ENCODE results near the gene IL2RA. TPM values are rescaled to one million over a fixed set of nuclear protein-coding genes. Genes with fewer than 3 reads are reported as not detected.

IL2RA gene
- total RNA-seq, 1 experiment from 2014 or later = not detected

DNA sequence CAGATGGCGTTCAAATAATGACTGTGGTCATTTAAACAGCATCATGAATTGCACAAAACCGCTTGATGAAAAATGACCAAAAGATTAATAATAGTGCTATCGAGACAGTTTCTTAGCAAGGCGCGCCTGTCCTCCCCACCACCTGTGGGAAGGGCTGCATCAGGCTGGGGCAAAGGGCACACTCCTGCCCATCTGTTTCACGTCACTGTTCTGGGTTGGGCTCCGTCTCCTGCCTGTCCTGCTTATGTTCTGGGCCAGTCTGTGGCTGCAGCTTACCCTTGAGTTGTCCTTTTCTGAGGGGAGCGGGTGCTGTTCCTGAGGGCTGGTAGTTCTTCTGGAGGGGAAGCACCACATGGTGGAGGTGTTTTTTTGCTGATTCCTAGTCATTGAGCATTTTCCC, 40.0 kb upstream of the IL2RA start:
- BruUV-seq (replicated peaks) = no TSS peak
- H3K36me3 Mint-ChIP-seq (ENCODE audit: insufficient read depth, unreplicated experiment) = peaks cover 49% of the 10 kb centered on the region
- intact Hi-C loops (cut with micrococcal nuclease; ENCODE audit: unreplicated experiment) = no loop called here

DNA sequence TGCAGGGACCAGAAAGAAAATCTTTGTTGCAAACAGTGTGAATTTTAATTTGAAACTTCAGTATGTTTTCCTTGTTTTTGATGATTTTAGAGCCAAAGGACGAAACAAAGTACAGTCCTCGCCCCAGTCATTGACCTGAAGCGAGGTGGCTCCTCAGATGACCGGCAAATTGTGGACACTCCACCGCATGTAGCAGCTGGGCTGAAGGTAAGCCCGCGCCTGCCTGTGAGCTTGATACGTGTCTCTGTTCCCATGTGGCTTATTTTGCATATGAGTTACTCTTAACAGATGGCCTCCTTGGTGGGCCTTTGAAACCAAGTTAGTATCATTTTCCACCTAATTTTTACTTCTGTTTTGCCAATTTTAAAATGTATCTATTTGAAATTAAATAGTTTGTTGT, 39.0 kb upstream of the IL2RA start:
- DNase-seq = no peak
- Mint-ChIP-seq H3K4me3 (ENCODE audit: low read depth, unreplicated experiment) (no peak overlapping the region), H3K27me3 (ENCODE audit: unreplicated experiment) (no peaks in the 10 kb centered on the region), H3K9me3 (ENCODE audit: low read depth, unreplicated experiment) (no peaks in the 10 kb centered on the region), H3K36me3 (ENCODE audit: insufficient read depth, unreplicated experiment) (peaks cover 51% of the 10 kb centered on the region), H3K4me1 (ENCODE audit: low read depth, unreplicated experiment) (no peaks in the 10 kb centered on the region), H3K27ac (ENCODE audit: unreplicated experiment) (no peak overlapping the region)
- intact Hi-C loops (cut with micrococcal nuclease; ENCODE audit: unreplicated experiment) = no loop called here
- BruUV-seq (replicated peaks) = no TSS peak
- CTCF ChIA-PET = no interaction called here
- TF ChIP-seq, protein P1, sequence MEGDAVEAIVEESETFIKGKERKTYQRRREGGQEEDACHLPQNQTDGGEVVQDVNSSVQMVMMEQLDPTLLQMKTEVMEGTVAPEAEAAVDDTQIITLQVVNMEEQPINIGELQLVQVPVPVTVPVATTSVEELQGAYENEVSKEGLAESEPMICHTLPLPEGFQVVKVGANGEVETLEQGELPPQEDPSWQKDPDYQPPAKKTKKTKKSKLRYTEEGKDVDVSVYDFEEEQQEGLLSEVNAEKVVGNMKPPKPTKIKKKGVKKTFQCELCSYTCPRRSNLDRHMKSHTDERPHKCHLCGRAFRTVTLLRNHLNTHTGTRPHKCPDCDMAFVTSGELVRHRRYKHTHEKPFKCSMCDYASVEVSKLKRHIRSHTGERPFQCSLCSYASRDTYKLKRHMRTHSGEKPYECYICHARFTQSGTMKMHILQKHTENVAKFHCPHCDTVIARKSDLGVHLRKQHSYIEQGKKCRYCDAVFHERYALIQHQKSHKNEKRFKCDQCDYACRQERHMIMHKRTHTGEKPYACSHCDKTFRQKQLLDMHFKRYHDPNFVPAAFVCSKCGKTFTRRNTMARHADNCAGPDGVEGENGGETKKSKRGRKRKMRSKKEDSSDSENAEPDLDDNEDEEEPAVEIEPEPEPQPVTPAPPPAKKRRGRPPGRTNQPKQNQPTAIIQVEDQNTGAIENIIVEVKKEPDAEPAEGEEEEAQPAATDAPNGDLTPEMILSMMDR (IDR thresholded peaks at IDR 0.05; ENCODE audit: unreplicated experiment) = no peak

More for the DNA sequence above, 40.0 kb upstream of the IL2RA start:
- Mint-ChIP-seq H3K4me1 (ENCODE audit: low read depth, unreplicated experiment) (no peaks in the 10 kb centered on the region), H3K27me3 (ENCODE audit: unreplicated experiment) (no peaks in the 10 kb centered on the region), H3K27ac (ENCODE audit: unreplicated experiment) (no peak overlapping the region), H3K4me3 (ENCODE audit: low read depth, unreplicated experiment) (no peak overlapping the region), H3K9me3 (ENCODE audit: low read depth, unreplicated experiment) (no peaks in the 10 kb centered on the region)
- CTCF ChIA-PET = no interaction called here
- TF ChIP-seq, protein P1 (IDR thresholded peaks at IDR 0.05; ENCODE audit: unreplicated experiment) = no peak
- no peak for DNase-seq

DNA sequence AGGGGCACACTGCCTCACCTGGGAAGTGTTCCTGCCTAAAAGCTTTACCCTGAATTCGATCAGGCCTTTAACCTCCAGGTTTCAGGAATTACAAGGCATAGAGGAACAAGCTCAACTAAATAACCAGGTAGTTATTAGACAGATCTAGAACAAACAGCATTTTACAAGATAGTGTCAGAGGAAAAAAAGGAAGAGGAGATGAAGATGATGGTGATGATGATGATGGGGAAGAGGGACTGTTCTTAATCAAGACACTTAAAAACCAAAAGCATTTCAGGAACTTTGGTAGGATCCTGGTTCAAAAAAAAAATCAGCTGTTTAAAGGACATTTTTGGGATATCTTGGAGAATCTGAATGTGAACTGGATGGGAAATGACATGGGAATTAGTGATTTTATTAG, 38.2 kb upstream of the IL2RA start:
- TF ChIP-seq, protein P1 (IDR thresholded peaks at IDR 0.05; ENCODE audit: unreplicated experiment) = no peak
- Mint-ChIP-seq H3K36me3 (ENCODE audit: insufficient read depth, unreplicated experiment) (peaks cover 47% of the 10 kb centered on the region), H3K4me1 (ENCODE audit: low read depth, unreplicated experiment) (no peaks in the 10 kb centered on the region), H3K27me3 (ENCODE audit: unreplicated experiment) (no peaks in the 10 kb centered on the region), H3K4me3 (ENCODE audit: low read depth, unreplicated experiment) (no peak overlapping the region), H3K9me3 (ENCODE audit: low read depth, unreplicated experiment) (no peaks in the 10 kb centered on the region), H3K27ac (ENCODE audit: unreplicated experiment) (no peak overlapping the region)
- CTCF ChIA-PET = no interaction called here
- no peak for DNase-seq
- intact Hi-C loops (cut with micrococcal nuclease; ENCODE audit: unreplicated experiment) = no loop called here
- BruUV-seq (replicated peaks) = no TSS peak

DNA sequence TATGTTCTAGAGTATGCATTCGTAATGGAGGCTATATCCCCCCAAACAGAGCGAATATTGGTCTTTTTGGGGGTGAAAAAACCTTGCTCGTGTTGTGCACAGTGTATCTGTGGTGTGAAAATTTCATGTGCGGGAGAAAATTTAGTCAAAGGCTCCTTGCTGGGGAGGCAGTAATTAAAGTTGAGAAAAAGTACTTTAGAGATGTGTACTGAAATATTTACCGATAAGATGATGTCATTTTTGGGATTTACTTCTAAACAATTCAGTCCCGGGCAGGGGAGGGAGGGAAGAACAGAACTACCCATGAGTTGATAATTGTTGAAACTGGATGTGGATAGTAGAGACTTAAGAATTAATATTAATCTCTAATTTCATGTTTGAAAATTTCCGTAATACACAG, 36.0 kb upstream of the IL2RA start:
- Mint-ChIP-seq H3K4me1 (ENCODE audit: low read depth, unreplicated experiment) (no peaks in the 10 kb centered on the region), H3K36me3 (ENCODE audit: insufficient read depth, unreplicated experiment) (peaks cover 36% of the 10 kb centered on the region), H3K4me3 (ENCODE audit: low read depth, unreplicated experiment) (no peak overlapping the region), H3K27me3 (ENCODE audit: unreplicated experiment) (no peaks in the 10 kb centered on the region), H3K27ac (ENCODE audit: unreplicated experiment) (no peak overlapping the region), H3K9me3 (ENCODE audit: low read depth, unreplicated experiment) (no peaks in the 10 kb centered on the region)
- CTCF ChIA-PET = no interaction called here
- intact Hi-C loops (cut with micrococcal nuclease; ENCODE audit: unreplicated experiment) = no loop called here
- no peak for DNase-seq
- no TSS peak for BruUV-seq (replicated peaks)
- TF ChIP-seq, protein P1 (IDR thresholded peaks at IDR 0.05; ENCODE audit: unreplicated experiment) = no peak
